Measurements from ENCODE around the gene FOLR3.
A peak's percentile ranks its signal among the peaks of the same experiment; 100 is the strongest.
"Not testable (repeated sequence)": the region's sequence is repeated elsewhere in the genome, so short reads cannot be mapped to it uniquely, and the experiment has no call there.

FOLR3 gene

DNA sequence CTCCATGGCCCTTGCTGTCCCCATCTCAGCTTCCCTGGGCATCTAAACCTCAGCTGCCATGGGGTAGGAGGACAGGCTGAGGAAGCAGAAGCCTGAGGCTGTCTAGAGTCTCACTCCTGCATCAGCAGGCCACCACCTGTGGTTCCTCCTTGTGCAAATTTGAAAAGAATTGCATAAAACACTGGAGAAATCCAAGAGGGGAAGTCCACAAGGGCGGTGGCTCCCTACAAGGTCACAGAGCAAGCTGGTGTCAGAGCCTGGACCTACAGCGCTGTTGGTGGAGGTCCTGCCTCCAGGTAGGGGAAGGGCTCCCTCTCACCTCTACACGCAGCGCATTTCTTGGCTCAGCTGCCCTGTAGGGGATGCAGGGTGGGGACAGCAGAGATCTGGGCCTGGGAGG is at the start of gene FOLR3:
Gene FOLR3 (plus strand): TSS at position 253 of the 400 bp plus-strand sequence. CDS start 228 bp downstream, outside the sequence.
- not testable (repeated sequence) for DNase-seq (ENCODE audit: low spot score)

DNA sequence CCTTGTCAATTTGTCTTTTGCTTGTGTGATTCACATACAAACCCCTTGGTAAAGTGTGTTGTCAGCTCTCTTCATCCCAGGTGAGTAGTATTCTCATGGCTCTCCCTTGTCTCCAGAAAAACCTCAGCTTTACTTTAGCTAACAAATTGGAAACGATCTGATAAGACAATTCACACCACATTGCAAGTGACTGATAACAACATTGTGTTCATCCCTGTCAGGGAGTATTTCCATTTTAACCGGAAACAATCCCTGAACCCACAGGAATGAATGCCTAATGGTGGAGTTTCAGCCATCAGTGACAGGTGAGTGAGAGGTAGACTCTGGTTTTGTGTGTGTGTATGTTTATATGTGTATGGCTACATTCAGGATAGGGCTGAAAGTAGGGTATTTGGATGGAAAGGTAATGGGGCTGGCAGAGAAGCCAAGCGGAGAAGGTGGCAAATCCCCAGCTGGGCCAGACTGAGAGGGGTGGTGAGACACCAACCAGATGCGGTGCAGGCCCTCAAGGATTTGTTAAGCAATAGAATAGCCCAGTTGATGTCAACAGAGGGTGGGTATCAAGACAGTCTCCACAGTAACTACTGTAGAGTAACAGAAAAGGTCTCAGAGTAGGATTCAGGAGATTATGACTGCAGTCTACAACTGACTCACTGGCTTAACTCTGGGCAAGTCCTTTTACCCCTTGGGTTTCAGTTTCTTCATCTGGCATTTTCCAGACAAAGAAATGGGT is 47.3 kb upstream of the FOLR3 start:
- no peak for DNase-seq (ENCODE audit: low spot score)

DNA sequence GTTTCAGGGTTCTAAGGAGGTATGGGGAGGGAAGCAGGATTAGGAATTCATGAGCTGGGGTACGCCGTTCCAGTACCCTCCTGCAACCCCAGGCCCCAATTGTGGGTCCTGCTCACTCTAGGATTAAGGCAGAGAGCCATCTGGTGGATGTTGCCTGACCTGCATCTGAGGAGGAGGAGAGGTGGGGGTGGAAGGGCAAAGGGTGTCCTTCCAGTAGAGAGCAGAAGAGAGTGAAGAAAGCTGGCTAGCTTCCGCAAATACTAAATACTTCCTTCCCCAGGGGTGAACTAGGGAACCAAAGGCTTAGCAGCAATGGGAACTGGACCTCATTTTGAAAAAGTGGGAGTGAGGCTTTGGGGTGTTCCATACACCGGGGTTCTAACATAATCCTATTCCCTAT is 44.2 kb upstream of the FOLR3 start:
- peak; percentile 84 for DNase-seq (ENCODE audit: low spot score)

DNA sequence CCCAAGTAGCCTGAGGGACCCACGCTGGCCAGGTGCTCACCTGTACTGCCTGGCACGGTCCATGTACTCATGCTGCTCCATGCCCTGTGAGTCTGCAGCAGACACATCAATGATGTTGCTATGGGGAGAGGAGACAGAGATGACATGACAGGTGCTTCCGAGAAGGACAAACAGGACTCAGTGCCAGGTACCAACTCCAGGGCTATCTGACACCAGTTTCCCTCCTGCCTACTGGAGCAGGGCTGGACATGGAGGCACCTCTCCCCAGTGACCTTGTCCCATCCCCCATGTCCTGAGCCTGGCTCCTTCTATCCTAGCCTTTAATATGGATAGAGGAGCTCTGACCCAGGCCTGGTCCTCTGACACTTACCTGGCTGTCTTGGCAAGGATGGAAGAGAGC is 36.8 kb upstream of the FOLR3 start:
- DNase-seq (ENCODE audit: low spot score): no peak

DNA sequence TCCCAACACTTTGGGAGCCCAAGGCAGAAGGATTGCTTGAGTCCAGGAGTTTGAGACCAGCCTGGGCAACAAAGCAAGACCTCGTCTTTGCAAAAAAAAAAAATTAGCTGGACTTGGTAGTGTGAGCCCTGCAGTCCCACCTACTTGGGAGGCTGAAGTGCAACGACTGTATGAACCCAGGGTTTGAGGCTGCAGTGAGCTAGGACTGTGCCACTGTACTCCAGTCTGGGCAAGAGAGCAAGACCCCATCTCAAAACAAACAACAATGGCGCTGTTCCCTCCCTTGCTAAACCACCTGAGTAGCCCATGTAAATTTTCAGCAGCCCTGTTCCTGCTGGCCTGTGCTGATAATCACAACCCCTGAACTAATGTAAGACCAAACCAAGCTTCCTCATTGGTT is 35.5 kb upstream of the FOLR3 start:
- no peak for DNase-seq (ENCODE audit: low spot score)

- no peak for DNase-seq (ENCODE audit: low spot score)
Measured at GRCh38 chr11:72100462-72100861, 35.1 kb upstream of the FOLR3 start.

- DNase-seq (ENCODE audit: low spot score): no peak
Measured at GRCh38 chr11:72102162-72102561, 33.4 kb upstream of the FOLR3 start.

DNA sequence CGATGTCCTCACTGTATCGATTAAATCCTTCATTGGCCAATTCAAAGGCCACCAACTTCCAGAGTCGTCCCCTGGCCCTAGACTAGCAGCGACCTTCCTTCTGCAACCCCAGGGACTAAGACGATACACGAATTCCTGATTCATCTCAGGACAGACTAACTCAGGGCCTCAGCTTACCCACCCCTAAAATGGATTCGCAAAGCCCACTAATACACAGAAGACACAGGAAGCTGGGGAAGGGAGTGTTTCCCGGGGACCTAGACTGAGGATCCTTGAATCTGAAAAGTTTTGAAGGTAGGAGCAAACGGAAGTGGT is 32.9 kb upstream of the FOLR3 start:
- DNase-seq (ENCODE audit: low spot score): no peak

GRCh38 chr11:72102946-72103753 is 32.4 kb upstream of the FOLR3 start, which contains the start of gene LAMTOR1:
LAMTOR1 (minus strand) TSS chr11:72103297; CDS start chr11:72103224, 73 bp downstream.
- peak; percentile 94 for DNase-seq (ENCODE audit: low spot score)

GRCh38 chr11:72103754-72104167 is 31.8 kb upstream of the FOLR3 start:
- DNase-seq (ENCODE audit: low spot score): no peak

- DNase-seq (ENCODE audit: low spot score): no peak
Measured at GRCh38 chr11:72105888-72106287, 29.6 kb upstream of the FOLR3 start, which contains the start of gene TOMT. TOMT (plus strand) TSS chr11:72105924; CDS start chr11:72105952, 28 bp downstream.

DNA sequence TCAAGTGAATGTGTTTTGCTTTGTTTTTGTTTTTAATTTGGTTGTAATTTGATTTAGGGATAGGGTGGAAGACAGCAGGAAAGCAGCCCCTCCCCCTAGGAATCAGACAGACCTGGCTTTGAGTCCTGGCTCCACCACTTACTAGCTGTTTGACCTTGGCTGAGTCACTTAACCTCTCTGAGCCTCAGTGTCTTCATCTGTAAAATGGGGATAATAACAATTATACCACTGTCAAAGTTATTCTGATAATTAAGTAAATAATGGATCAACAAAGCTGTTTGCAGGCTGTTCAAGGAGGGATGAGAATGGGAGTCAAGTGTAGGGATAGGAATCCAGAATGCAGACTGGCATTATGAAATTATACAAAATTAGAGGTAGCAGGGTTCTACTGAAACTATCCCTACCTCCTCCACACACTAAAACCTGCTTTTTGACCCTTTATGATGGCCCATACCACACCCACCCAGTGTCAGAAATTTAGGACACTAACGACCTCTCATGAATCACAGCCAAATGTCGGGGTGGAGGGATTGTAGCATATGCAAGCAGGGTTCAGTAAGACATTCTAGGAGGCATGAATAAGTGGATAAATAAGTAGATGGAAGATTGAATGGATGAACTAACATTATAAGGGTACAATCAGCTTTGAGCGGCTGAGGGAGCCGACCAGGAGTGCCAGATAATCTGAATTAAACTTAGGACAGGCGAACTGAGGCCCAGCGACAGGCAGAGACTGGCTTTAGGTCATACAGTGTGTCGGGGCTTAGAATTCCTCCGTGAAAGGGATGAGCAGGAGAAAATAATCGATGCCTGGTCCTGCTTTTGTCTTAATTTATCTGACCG is 24.0 kb upstream of the FOLR3 start:
- DNase-seq (ENCODE audit: low spot score): no peak

DNA sequence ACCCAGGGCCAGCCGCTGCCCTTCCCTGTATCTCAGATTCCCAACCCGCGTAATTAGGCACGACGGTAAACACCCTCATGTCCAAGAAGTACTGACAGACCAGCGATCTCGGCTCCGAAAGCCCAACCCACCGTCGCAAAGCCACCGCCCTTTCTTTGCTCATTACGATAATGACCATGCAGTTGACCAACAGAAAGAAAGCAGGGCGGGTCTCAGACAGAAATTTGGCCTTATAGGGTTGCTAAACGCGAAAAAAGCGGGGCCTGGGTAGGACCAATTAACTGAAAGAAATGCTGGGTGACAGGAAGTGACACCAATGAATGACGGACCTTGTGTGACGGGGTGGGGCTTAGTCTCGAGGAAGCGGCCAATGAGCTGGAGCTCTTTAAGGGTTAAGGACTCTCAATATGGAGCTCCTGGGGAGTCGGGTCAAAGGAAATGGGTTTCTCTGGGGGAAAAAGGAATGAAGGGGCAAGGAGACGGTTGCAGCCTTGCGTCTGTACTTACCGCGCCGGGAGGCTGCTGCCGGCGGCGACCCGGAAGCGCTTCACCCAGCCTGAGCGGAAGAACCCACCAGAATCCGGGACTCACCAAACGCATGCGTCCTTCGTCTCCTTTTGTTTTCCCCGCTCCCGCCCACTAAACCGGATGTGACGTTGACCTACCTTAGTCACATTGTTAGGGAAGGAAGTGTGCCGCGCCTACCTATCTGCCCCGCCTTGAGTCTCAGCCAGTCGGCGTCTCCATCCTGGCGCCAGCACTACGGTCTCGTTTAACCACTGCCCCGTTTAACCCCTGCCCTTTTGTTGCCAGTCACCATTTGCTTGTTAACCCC is 23.2 kb upstream of the FOLR3 start, which contains the start of gene ANAPC15:
Gene ANAPC15 (minus strand): TSS at position 553 of the 835 bp plus-strand sequence. CDS start 1,419 bp downstream, outside the sequence.
- peak; percentile 92 for DNase-seq (ENCODE audit: low spot score)

GRCh38 chr11:72112978-72113808 is 22.3 kb upstream of the FOLR3 start:
- no peak for DNase-seq (ENCODE audit: low spot score)

GRCh38 chr11:72114570-72114969 is 21.0 kb upstream of the FOLR3 start:
- DNase-seq (ENCODE audit: low spot score): no peak

- DNase-seq (ENCODE audit: low spot score): no peak
Measured at GRCh38 chr11:72116019-72116755, 19.3 kb upstream of the FOLR3 start.

GRCh38 chr11:72119198-72119597 is 16.3 kb upstream of the FOLR3 start:
- DNase-seq (ENCODE audit: low spot score): no peak

DNA sequence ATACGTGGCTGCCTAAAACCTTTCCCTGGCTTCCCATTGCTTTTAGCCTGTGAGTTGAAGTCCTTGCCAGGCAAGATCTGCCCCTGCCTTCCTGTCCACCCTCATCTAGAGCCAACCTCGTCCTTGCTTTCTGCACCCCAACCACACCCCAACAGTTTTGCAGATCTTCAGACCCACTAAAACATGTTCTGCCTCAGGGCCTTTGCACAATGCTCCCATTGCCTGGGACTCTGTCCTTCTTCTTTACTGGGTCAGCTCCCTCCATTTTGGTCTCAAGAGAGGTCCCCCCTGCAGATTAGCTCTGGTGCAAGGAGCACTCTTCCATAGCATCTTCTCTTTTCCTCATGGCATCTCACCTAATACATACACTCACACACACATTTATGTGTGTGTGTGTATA is 14.6 kb upstream of the FOLR3 start:
- no peak for DNase-seq (ENCODE audit: low spot score)

- DNase-seq (ENCODE audit: low spot score): no peak
Measured at GRCh38 chr11:72122607-72123006, 12.9 kb upstream of the FOLR3 start.

Measured in germinal center (tissue), 1 donor.